NCI-H2081 treated with DMSO at 0.1 percent for 48 hours (cell line): ENCODE data around the gene HRH1.
"Not testable (repeated sequence)": the region's sequence is repeated elsewhere in the genome, so short reads cannot be mapped to it uniquely, and the experiment has no call there.

ENCODE experiments used
- DNase-seq: peaks from one replicate; lab custom pipeline; 2025; lab: John Stamatoyannopoulos, UW

The HRH1 gene

GRCh38 chr3:11206316-11206715 lies 52.0 kb downstream of the HRH1 start:
- no peak for DNase-seq

GRCh38 chr3:11206953-11207352 lies 52.7 kb downstream of the HRH1 start:
- no peak for DNase-seq

- DNase-seq: no peak
These were observed 57.4 kb downstream of the HRH1 start for GRCh38 chr3:11211531-11212298.

- DNase-seq: no peak
These were observed 58.0 kb downstream of the HRH1 start for GRCh38 chr3:11212299-11212608.

- no peak for DNase-seq
These were observed 58.5 kb downstream of the HRH1 start for GRCh38 chr3:11212784-11213183.

GRCh38 chr3:11213810-11214450 lies 59.6 kb downstream of the HRH1 start:
- DNase-seq: no peak

GRCh38 chr3:11214451-11214978 lies 60.2 kb downstream of the HRH1 start:
- no peak for DNase-seq

- not testable (repeated sequence) for DNase-seq
These were observed 63.1 kb downstream of the HRH1 start for GRCh38 chr3:11217370-11217769.

GRCh38 chr3:11220230-11220629 lies 65.9 kb downstream of the HRH1 start:
- DNase-seq: no peak

- no peak for DNase-seq
These were observed 67.6 kb downstream of the HRH1 start for GRCh38 chr3:11221818-11222415.

- no peak for DNase-seq
These were observed 69.7 kb downstream of the HRH1 start for GRCh38 chr3:11224010-11224409.

- DNase-seq: no peak
These were observed 70.6 kb downstream of the HRH1 start for GRCh38 chr3:11224870-11225229.

GRCh38 chr3:11226042-11226370 lies 71.7 kb downstream of the HRH1 start:
- DNase-seq: no peak

GRCh38 chr3:11228041-11228440 lies 73.7 kb downstream of the HRH1 start:
- DNase-seq: no peak

- no peak for DNase-seq
These were observed 75.8 kb downstream of the HRH1 start for GRCh38 chr3:11230125-11230524.

- DNase-seq: no peak
These were observed 76.5 kb downstream of the HRH1 start for GRCh38 chr3:11230832-11231231.

- DNase-seq: no peak
These were observed 81.1 kb downstream of the HRH1 start for GRCh38 chr3:11235385-11235784.

GRCh38 chr3:11236588-11237461 lies 82.5 kb downstream of the HRH1 start:
- DNase-seq: peak; percentile 25

- DNase-seq: no peak
These were observed 83.8 kb downstream of the HRH1 start for GRCh38 chr3:11238060-11238459.

GRCh38 chr3:11238880-11239279 lies 84.6 kb downstream of the HRH1 start:
- DNase-seq: no peak

- DNase-seq: no peak
These were observed 85.5 kb downstream of the HRH1 start for GRCh38 chr3:11239796-11240195.

GRCh38 chr3:11240496-11240895 lies 86.2 kb downstream of the HRH1 start:
- no peak for DNase-seq
